Nephron progenitor cell (in vitro differentiated cells): ENCODE results near the gene FAM241B.
A peak's percentile ranks its signal among the peaks of the same experiment; 100 is the strongest.

ENCODE experiments used
- DNase-seq: peaks from one replicate; pipeline ENCODE4 v3.0.0; 2021
- H3K27ac Mint-ChIP-seq: 2 replicates; pipeline ENCODE4 v1.8.0; 2021; ENCODE audit warnings: mild to moderate bottlenecking, moderate library complexity, mixed read lengths
- H3K27me3 Mint-ChIP-seq: 2 replicates; pipeline ENCODE4 v1.8.0; 2021; ENCODE audit warnings: mild to moderate bottlenecking, low read depth, mixed read lengths; ENCODE audit not compliant: poor library complexity
- H3K36me3 Mint-ChIP-seq: 2 replicates; pipeline ENCODE4 v1.8.0; 2021; ENCODE audit warnings: low read depth, mixed read lengths
- H3K4me1 Mint-ChIP-seq: 2 replicates; pipeline ENCODE4 v1.8.0; 2021; ENCODE audit warnings: mixed read lengths
- H3K4me3 Mint-ChIP-seq: 2 replicates; pipeline ENCODE4 v1.8.0; 2021; ENCODE audit warnings: mild to moderate bottlenecking, moderate library complexity, mixed read lengths
- H3K9me3 Mint-ChIP-seq: 2 replicates; pipeline ENCODE4 v1.8.0; 2021; ENCODE audit warnings: mild to moderate bottlenecking, moderate library complexity, mixed read lengths
- TF ChIP-seq, protein P1 (sequence below): fragments of 200-600 bp; sonication (generic); IDR thresholded peaks from 2 replicates; pipeline ENCODE4 v1.5.0; 2021; ENCODE audit warnings: antibody characterized with exemption

Gene FAM241B

DNA sequence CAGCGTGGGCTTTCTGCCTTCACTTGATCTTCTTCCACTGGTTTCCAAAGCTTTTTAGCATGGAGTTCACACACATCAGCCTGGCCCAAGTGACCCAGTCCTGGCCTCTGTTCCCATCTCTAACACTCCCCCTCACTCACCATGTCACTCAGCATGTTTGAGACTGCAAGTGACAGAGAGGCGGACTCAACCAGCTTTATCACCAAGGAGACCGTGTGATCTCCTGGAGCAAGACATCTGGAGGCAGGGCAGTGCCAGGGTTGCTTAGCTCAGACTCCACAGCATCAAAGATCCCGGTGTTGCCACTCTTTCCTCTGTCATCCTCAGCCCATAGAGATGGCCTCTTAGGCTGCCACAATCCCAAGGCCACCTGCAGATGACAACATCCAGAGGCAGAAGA lies 39.4 kb downstream of the FAM241B start:
- TF ChIP-seq, protein P1, sequence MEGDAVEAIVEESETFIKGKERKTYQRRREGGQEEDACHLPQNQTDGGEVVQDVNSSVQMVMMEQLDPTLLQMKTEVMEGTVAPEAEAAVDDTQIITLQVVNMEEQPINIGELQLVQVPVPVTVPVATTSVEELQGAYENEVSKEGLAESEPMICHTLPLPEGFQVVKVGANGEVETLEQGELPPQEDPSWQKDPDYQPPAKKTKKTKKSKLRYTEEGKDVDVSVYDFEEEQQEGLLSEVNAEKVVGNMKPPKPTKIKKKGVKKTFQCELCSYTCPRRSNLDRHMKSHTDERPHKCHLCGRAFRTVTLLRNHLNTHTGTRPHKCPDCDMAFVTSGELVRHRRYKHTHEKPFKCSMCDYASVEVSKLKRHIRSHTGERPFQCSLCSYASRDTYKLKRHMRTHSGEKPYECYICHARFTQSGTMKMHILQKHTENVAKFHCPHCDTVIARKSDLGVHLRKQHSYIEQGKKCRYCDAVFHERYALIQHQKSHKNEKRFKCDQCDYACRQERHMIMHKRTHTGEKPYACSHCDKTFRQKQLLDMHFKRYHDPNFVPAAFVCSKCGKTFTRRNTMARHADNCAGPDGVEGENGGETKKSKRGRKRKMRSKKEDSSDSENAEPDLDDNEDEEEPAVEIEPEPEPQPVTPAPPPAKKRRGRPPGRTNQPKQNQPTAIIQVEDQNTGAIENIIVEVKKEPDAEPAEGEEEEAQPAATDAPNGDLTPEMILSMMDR, result no peak
- Mint-ChIP-seq H3K27me3 (peaks cover 25% of the 10 kb centered on the region), H3K36me3 (no peaks in the 10 kb centered on the region), H3K4me1 (peaks cover 30% of the 10 kb centered on the region), H3K4me3 (no peak overlapping the region), H3K27ac (peak overlapping the region; percentile 2), H3K9me3 (no peaks in the 10 kb centered on the region)
- no peak for DNase-seq

DNA sequence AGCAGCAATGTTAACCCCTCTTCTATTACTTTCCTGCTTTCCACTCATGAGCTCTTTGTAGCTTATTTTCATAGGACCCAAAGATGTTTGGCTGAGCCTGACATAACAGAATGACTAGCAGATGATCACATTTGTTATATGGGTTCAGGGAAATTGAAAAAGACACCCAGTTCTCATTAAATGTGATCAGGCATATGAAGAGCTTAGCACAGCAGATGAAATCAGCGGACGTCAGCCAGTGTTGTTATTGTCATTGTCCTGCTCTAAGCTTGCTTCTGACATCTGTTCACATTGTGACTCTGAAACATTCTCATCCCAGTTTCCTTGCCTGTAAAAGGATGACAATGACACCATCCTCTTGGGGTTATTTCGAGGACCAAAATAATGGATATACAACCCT lies 43.5 kb downstream of the FAM241B start:
- TF ChIP-seq, protein P1, result no peak
- no peak for DNase-seq
- H3K4me1 Mint-ChIP-seq, result peaks cover 16% of the 10 kb centered on the region
- H3K9me3 Mint-ChIP-seq, result no peaks in the 10 kb centered on the region
- no peak overlapping the region for H3K27ac Mint-ChIP-seq
- no peaks in the 10 kb centered on the region for H3K36me3 Mint-ChIP-seq
- H3K4me3 Mint-ChIP-seq, result no peak overlapping the region
- peaks cover 11% of the 10 kb centered on the region for H3K27me3 Mint-ChIP-seq

DNA sequence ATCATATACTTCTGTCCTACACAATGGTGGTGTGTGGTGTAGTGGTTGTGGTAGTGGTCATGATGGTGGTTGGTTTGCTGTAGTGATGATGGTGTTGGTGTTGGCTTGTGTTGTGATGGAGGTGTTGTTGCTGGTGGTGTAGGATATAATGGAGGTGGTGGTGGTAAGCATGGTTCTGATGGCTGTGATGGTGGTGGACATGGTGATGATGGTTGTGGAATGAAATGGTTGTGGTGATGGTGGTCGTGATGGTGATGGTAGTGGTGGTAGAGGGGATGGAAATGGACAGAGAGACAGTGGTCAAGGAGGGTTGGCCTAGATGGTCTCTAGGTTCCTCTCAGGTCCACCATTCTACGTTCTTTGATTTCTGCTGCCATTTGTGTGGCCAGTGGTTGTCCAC lies 44.7 kb downstream of the FAM241B start:
- peaks cover 16% of the 10 kb centered on the region for H3K4me1 Mint-ChIP-seq
- peaks cover 9% of the 10 kb centered on the region for H3K27me3 Mint-ChIP-seq
- H3K36me3 Mint-ChIP-seq, result no peaks in the 10 kb centered on the region
- TF ChIP-seq, protein P1, result no peak
- no peak overlapping the region for H3K4me3 Mint-ChIP-seq
- no peak for DNase-seq
- H3K27ac Mint-ChIP-seq, result no peak overlapping the region
- no peaks in the 10 kb centered on the region for H3K9me3 Mint-ChIP-seq

DNA sequence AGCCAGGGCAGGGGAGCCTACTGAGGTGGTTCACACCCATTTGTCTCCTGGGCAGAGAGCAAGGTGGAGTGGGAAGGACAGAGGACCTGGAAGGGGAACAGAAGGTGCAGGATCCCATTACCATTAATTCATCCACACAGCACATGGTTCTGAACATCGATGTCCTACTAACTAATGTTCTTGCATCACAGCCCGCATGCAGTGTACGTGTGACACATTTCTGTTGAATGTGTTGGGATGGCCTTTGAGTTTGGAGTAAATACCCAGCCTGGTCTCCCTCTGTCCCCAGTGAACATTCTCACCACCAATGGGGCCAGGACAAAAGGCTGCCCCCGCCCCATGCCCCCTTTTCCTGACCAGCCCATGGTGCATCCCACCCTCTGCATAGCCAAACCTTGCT lies 46.3 kb downstream of the FAM241B start:
- H3K36me3 Mint-ChIP-seq, result no peaks in the 10 kb centered on the region
- H3K9me3 Mint-ChIP-seq, result no peaks in the 10 kb centered on the region
- no peak overlapping the region for H3K27ac Mint-ChIP-seq
- no peak for DNase-seq
- H3K4me3 Mint-ChIP-seq, result no peak overlapping the region
- H3K27me3 Mint-ChIP-seq, result peaks cover 10% of the 10 kb centered on the region
- TF ChIP-seq, protein P1, result no peak
- peaks cover 29% of the 10 kb centered on the region for H3K4me1 Mint-ChIP-seq

DNA sequence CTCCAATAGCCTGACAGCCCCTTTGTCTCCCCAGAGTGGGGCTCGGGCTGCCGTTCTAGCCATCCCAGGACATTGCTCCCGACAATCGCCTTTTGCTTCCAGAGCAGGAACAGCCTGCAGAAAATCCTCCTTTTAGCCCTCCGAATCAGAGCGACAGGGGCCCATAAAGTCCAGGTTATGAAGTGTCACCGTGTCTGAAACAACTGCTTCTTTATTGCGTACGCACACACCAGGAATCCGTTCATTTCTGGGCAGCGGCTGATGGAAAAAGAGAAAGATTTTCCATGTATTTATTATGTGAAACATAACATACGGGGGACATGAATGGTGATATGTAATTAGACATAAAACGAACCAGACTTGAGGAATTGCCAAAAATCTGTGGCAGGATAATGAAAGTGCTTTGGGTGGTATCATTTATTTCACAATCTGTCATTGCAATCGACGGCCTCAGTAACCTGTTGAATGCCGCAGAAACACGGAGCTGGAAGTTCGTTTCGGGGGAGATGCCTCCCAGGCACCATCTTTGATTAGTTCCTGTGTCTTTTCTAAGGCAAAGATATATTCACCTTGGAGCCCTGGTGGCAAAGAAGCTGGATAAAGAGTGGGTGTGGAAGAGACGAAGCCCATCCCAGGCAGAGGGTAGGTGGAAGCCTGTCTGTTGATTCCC lies 48.1 kb downstream of the FAM241B start:
- Mint-ChIP-seq H3K9me3 (no peaks in the 10 kb centered on the region), H3K27me3 (peaks cover 12% of the 10 kb centered on the region), H3K36me3 (no peaks in the 10 kb centered on the region), H3K4me3 (no peak overlapping the region), H3K4me1 (peaks cover 37% of the 10 kb centered on the region), H3K27ac (peak overlapping the region; percentile 17)
- TF ChIP-seq, protein P1, result no peak
- DNase-seq, result no peak

DNA sequence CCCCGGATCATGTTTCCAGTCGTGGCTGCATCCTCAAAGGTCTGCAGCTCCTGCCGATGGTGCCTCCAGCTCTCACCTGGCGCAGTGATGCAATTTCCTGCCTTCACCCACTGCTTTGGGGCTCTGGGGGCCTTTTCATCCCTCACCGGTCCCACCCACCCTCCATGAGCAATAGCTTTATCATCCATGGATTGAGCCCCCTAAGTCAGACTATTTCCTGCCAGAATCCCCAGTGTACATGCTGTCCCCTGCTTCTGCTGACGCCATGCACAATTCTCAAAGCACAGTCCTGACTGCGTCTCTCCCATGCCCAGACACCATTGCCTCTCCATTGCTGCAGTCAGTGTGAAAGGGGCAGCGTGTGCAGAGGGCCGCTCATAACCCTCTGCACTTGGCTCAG lies 49.7 kb downstream of the FAM241B start:
- Mint-ChIP-seq H3K36me3 (no peaks in the 10 kb centered on the region), H3K4me3 (no peak overlapping the region), H3K27me3 (peaks cover 16% of the 10 kb centered on the region), H3K4me1 (peaks cover 53% of the 10 kb centered on the region), H3K27ac (no peak overlapping the region), H3K9me3 (no peaks in the 10 kb centered on the region)
- TF ChIP-seq, protein P1, result no peak
- no peak for DNase-seq
